H1 (cell line): Measurements from ENCODE around the gene GRID1. TPM values are rescaled to one million over a fixed set of nuclear protein-coding genes. Genes with fewer than 3 reads are reported as not detected.

ENCODE experiments used
- CTCF ChIA-PET: fragments of 300-600 bp; sonication (Branson Sonifier 250); formaldehyde crosslinking; loops from one replicate; lab custom pipeline; 2021; ENCODE audit not compliant: partially characterized antibody; lab: Charles Lee
- POLR2A ChIA-PET: fragments of 300-600 bp; sonication (Branson Sonifier 250); formaldehyde crosslinking; loops from one replicate; lab custom pipeline; 2021; ENCODE audit warnings: inconsistent platforms; ENCODE audit not compliant: partially characterized antibody; lab: Charles Lee
- DNase-seq, 2 experiments: peaks; one replicate each; pipeline versions ENCODE4 v3.0.0 to v3.0.0-alpha.2; 2010 to 2022; ENCODE audit warnings: low spot score in 2 of 2, low read depth in 1 of 2, mixed read lengths in 1 of 2
- FAIRE-seq: peaks from 2 replicates; lab custom pipeline; 2011; peaks lifted over from hg19 to GRCh38; lab: Jason Lieb, UNC
- H2AFZ ChIP-seq: 2 replicates; pipeline ENCODE4 v1.8.1; 2012; ENCODE audit warnings: low read length, inconsistent platforms
- H2AK5ac ChIP-seq: 2 replicates; pipeline ENCODE4 v1.6.1; 2013; ENCODE audit warnings: low read depth, low read length
- H2BK120ac ChIP-seq: replicated peaks from 2 replicates; pipeline ENCODE3; 2013; ENCODE audit warnings: low read depth, low read length, inconsistent platforms
- H2BK12ac ChIP-seq: 2 replicates; pipeline ENCODE4 v1.6.1; 2013; ENCODE audit warnings: low read depth, low read length
- H2BK15ac ChIP-seq: 2 replicates; pipeline ENCODE4 v1.6.1; 2013; ENCODE audit warnings: low read length
- H2BK20ac ChIP-seq: 2 replicates; pipeline ENCODE4 v1.6.1; 2013; ENCODE audit warnings: low read length
- H2BK5ac ChIP-seq: 2 replicates; pipeline ENCODE4 v1.6.1; 2013; ENCODE audit warnings: low read depth, low read length
- H3K14ac ChIP-seq: 2 replicates; pipeline ENCODE4 v1.6.1; 2013; ENCODE audit warnings: inconsistent platforms; ENCODE audit not compliant: insufficient read length
- H3K18ac ChIP-seq: 2 replicates; pipeline ENCODE4 v1.6.1; 2013; ENCODE audit warnings: low read length; ENCODE audit errors: extremely low read depth
- H3K23ac ChIP-seq: 2 replicates; pipeline ENCODE4 v1.6.1; 2013; ENCODE audit warnings: inconsistent platforms; ENCODE audit not compliant: insufficient read length
- H3K23me2 ChIP-seq: 2 replicates; pipeline ENCODE4 v1.6.1; 2013; ENCODE audit warnings: low read depth, low read length
- H3K27ac ChIP-seq: 2 replicates; pipeline ENCODE4 v1.6.1; 2011; ENCODE audit warnings: low read depth, low read length, inconsistent platforms
- H3K27me3 ChIP-seq, 4 experiments: replicated peaks in 1 of 4; 1 replicate in 1 of 4; 2 replicates in 3 of 4; pipeline versions ENCODE4 v1.6.1 to v1.8.1; 2011 to 2013; ENCODE audit warnings: low read length in 3 of 4, mild to moderate bottlenecking in 3 of 4, inconsistent platforms in 2 of 4, mixed read lengths in 2 of 4, moderate library complexity in 1 of 4; ENCODE audit not compliant: control insufficient read depth in 3 of 4, insufficient read depth in 3 of 4; ENCODE audit errors: extremely low read depth in 1 of 4
- H3K36me3 ChIP-seq, 4 experiments: 2 replicates each; pipeline versions ENCODE4 v1.6.1 to v1.8.1; 2011 to 2013; ENCODE audit warnings: mild to moderate bottlenecking in 4 of 4, low read length in 3 of 4, moderate library complexity in 2 of 4, control low read depth in 1 of 4, inconsistent platforms in 1 of 4; ENCODE audit not compliant: insufficient read depth in 4 of 4, control insufficient read depth in 2 of 4
- H3K4ac ChIP-seq: replicated peaks from 2 replicates; pipeline ENCODE3; 2013; ENCODE audit warnings: low read length, low read depth, mixed read lengths, inconsistent platforms; ENCODE audit not compliant: insufficient read length
- H3K4me1 ChIP-seq, 4 experiments: replicated peaks in 1 of 4; 1 replicate in 1 of 4; 2 replicates in 3 of 4; pipeline versions ENCODE4 v1.6.1 to v1.8.1; 2011 to 2013; ENCODE audit warnings: low read length in 3 of 4, inconsistent platforms in 2 of 4, mixed read lengths in 1 of 4; ENCODE audit not compliant: insufficient read depth in 4 of 4, control insufficient read depth in 3 of 4
- H3K4me2 ChIP-seq, 2 experiments: 2 replicates each; pipeline versions ENCODE4 v1.6.1 to v1.8.1; 2011 to 2013; ENCODE audit warnings: low read depth in 2 of 2, low read length in 2 of 2, control low read depth in 1 of 2, inconsistent platforms in 1 of 2, mild to moderate bottlenecking in 1 of 2; ENCODE audit not compliant: insufficient read depth in 1 of 2
- H3K4me3 ChIP-seq, 4 experiments: fragments of 200-600, 300-600 bp in 1 of 4; sonication (generic), shearing (Covaris generic), sonication (Bioruptor Twin) in 1 of 4; 2 replicates each; pipeline versions ENCODE4 v1.5.1 to v1.8.1; 2011 to 2016; ENCODE audit warnings: low read length in 4 of 4, low read depth in 3 of 4, control low read depth in 2 of 4, inconsistent platforms in 2 of 4, mild to moderate bottlenecking in 2 of 4, mixed read lengths in 1 of 4, moderate library complexity in 1 of 4; ENCODE audit not compliant: insufficient read depth in 2 of 4; ENCODE audit errors: extremely low read depth in 1 of 4
- H3K56ac ChIP-seq: replicated peaks from 2 replicates; pipeline ENCODE3; 2013; ENCODE audit warnings: low read depth, mild to moderate bottlenecking, mixed read lengths, low read length, inconsistent platforms; ENCODE audit not compliant: insufficient read length
- H3K79me1 ChIP-seq: 2 replicates; pipeline ENCODE4 v1.6.1; 2013; ENCODE audit warnings: low read depth, low read length, control low read depth
- H3K79me2 ChIP-seq, 2 experiments: 2 replicates each; pipeline versions ENCODE4 v1.6.1 to v1.8.1; 2012 to 2013; ENCODE audit warnings: low read length in 2 of 2, mild to moderate bottlenecking in 2 of 2, inconsistent platforms in 1 of 2; ENCODE audit not compliant: insufficient read depth in 2 of 2, control insufficient read depth in 1 of 2
- H3K9ac ChIP-seq, 4 experiments: replicated peaks in 1 of 4; 1 replicate in 1 of 4; 2 replicates in 3 of 4; pipeline versions ENCODE4 v1.6.1 to v1.8.1; 2011 to 2013; ENCODE audit warnings: low read depth in 3 of 4, low read length in 3 of 4, control low read depth in 2 of 4, mild to moderate bottlenecking in 2 of 4, moderate library complexity in 2 of 4, inconsistent platforms in 1 of 4; ENCODE audit errors: extremely low read depth in 1 of 4
- H3K9me3 ChIP-seq, 2 experiments: 2 replicates each; pipeline versions ENCODE4 v1.6.1 to v1.8.1; 2012 to 2013; ENCODE audit warnings: mild to moderate bottlenecking in 2 of 2, moderate library complexity in 2 of 2, control low read depth in 1 of 2, inconsistent platforms in 1 of 2, low read depth in 1 of 2, low read length in 1 of 2, mixed read lengths in 1 of 2; ENCODE audit not compliant: insufficient read depth in 2 of 2
- H4K20me1 ChIP-seq, 2 experiments: replicated peaks in 1 of 2; 2 replicates each; pipeline versions ENCODE3 to v1.8.1; 2011 to 2013; ENCODE audit warnings: inconsistent platforms in 2 of 2, low read length in 2 of 2, mild to moderate bottlenecking in 1 of 2; ENCODE audit not compliant: insufficient read depth in 2 of 2, control insufficient read depth in 1 of 2
- H4K5ac ChIP-seq: 2 replicates; pipeline ENCODE4 v1.6.1; 2013; ENCODE audit warnings: low read length, low read depth, mixed read lengths, inconsistent platforms; ENCODE audit not compliant: insufficient read length
- H4K8ac ChIP-seq: 2 replicates; pipeline ENCODE4 v1.8.0; 2013; ENCODE audit warnings: mild to moderate bottlenecking, moderate library complexity, low read length, inconsistent platforms; ENCODE audit not compliant: insufficient read depth; ENCODE audit errors: extremely low read depth
- H4K91ac ChIP-seq: replicated peaks from 2 replicates; pipeline ENCODE3; 2013; ENCODE audit warnings: low read length, mixed read lengths, inconsistent platforms; ENCODE audit not compliant: insufficient read length
- BACH1 ChIP-seq: IDR thresholded peaks from 2 replicates; pipeline ENCODE4 v1.6.1; 2012; ENCODE audit warnings: low read length, improper control_type of control experiment
- BRCA1 ChIP-seq: IDR thresholded peaks from 2 replicates; pipeline ENCODE4 v1.6.1; 2012; ENCODE audit warnings: low read depth, low read length, improper control_type of control experiment
- E2F6 ChIP-seq: IDR thresholded peaks from 2 replicates; pipeline ENCODE4 v1.6.1; 2012; ENCODE audit warnings: inconsistent platforms
- JUN ChIP-seq: IDR thresholded peaks from 2 replicates; pipeline ENCODE4 v1.6.1; 2011; ENCODE audit warnings: low read depth, mild to moderate bottlenecking, improper control_type of control experiment, low read length
- KDM5A ChIP-seq: fragments of 200-600 bp; IDR thresholded peaks from 2 replicates; pipeline ENCODE4 v1.7.1; 2012; ENCODE audit warnings: mild to moderate bottlenecking, low read length, inconsistent platforms, mixed read lengths
- NANOG ChIP-seq: IDR thresholded peaks from 2 replicates; pipeline ENCODE4 v1.6.1; 2011; ENCODE audit warnings: low read length, low read depth, mild to moderate bottlenecking, inconsistent platforms; ENCODE audit not compliant: insufficient read depth, poor library complexity, severe bottlenecking
- SP4 ChIP-seq: IDR thresholded peaks from 2 replicates; pipeline ENCODE4 v1.6.1; 2012; ENCODE audit warnings: low read length, inconsistent platforms
- WGBS, 2 experiments: shearing (Covaris generic) in 1 of 2; methylation state at CpG; one replicate each; pipeline versions ENCODE4 v1.1.6 to v1.1.7; 2013 to 2015; ENCODE audit warnings: low lambda C conversion rate in 2 of 2, mixed read lengths in 2 of 2, inconsistent platforms in 1 of 2, low coverage in 1 of 2, missing lambda C conversion rate in 1 of 2; ENCODE audit not compliant: insufficient replicate concordance in 2 of 2, insufficient coverage in 1 of 2, insufficient read length in 1 of 2; ENCODE audit errors: extremely low coverage in 1 of 2, missing lambda C conversion rate in 1 of 2; 5-methylcytosine and 5-hydroxymethylcytosine counted together
- polyA plus RNA-seq, 7 experiments: library from polyadenylated mRNA; depleted of rRNA in 3 of 7; stranded (reverse) in 5 of 7; unstranded in 2 of 7; fragments of >200 nt in 5 of 7; fragments of 200-250 nt in 2 of 7; gene quantifications; 1 replicate in 5 of 7; 2 replicates in 1 of 7; 4 replicates in 1 of 7; pipeline versions ENCODE4 v1.2.1 to v1.2.3, GENCODE V29; 2011 to 2013; ENCODE audit warnings: missing spikeins in 2 of 7, mixed read lengths in 2 of 7
- total RNA-seq: library from RNA; stranded (reverse); fragmentation: NEBNext Ultra II Directional; extraction: Animal tissue kit (Norgen Biotek cat#: 25700); gene quantifications from 2 replicates; pipeline ENCODE4 v1.2.1, GENCODE V29; 2021

GRID1 gene
- total and polyA plus RNA-seq, 2 of the 8 experiments (the other 6 are each of a cell fraction or from before 2014, with no cell fraction given) = 0.22 to 0.30 TPM

GRCh38 chr10:85851934-85852333, 514.7 kb downstream of the GRID1 start:
- ChIA-PET CTCF (interaction anchor here (1.5 to 2.3 kb wide), 2 partner anchors 12 to 17 kb away, joined by 3 to 9 read pairs; no protein-coding TSS in a partner anchor), POLR2A (no interaction called here)
- H4K20me1 ChIP-seq = no peaks in the 10 kb centered on the region
- no peak overlapping the region for H2BK15ac ChIP-seq
- no peak overlapping the region for H3K4me3 ChIP-seq
- H2AFZ ChIP-seq = no peak overlapping the region
- 0 out of 4 replicates have a peak, but pooled peaks cover 0 to 3% of the 10 kb centered on the region in 2 experiments for H3K9me3 ChIP-seq
- no peak overlapping the region for H4K8ac ChIP-seq
- no peaks in the 10 kb centered on the region for H3K79me2 ChIP-seq
- no peak for FAIRE-seq
- no peak overlapping the region for H3K27ac ChIP-seq
- H3K56ac ChIP-seq = no peak overlapping the region
- H2BK12ac ChIP-seq = no peak overlapping the region
- no peak overlapping the region for H2AK5ac ChIP-seq
- no peak overlapping the region for H3K18ac ChIP-seq
- H3K79me1 ChIP-seq = no peaks in the 10 kb centered on the region
- no peaks in the 10 kb centered on the region; a peak in 1 of 7 replicates for H3K4me1 ChIP-seq
- no peaks in the 10 kb centered on the region for H3K36me3 ChIP-seq
- H3K4me2 ChIP-seq = no peak overlapping the region
- no peak overlapping the region for H2BK120ac ChIP-seq
- H2BK5ac ChIP-seq = no peak overlapping the region
- H3K23ac ChIP-seq = no peak overlapping the region
- no peak overlapping the region for H4K91ac ChIP-seq
- no peak overlapping the region for H3K14ac ChIP-seq
- TF ChIP-seq BRCA1 (no peak), JUN (no peak), SP4 (no peak), E2F6 (no peak), KDM5A (no peak), BACH1 (no peak), NANOG (no peak)
- TF ChIP-seq, all 59 proteins: peak for 0
- no peak overlapping the region for H3K9ac ChIP-seq
- H3K23me2 ChIP-seq = no peaks in the 10 kb centered on the region
- 91% methylated on average over 6 of the region's 6 CpGs; no CpG with 5 or more reads in 1 of the 2 experiments for WGBS, 2 experiments
- DNase-seq = no peak
- H4K5ac ChIP-seq = no peak overlapping the region
- no peak overlapping the region for H3K4ac ChIP-seq
- no peak overlapping the region for H2BK20ac ChIP-seq
- no peaks in the 10 kb centered on the region for H3K27me3 ChIP-seq
